Keratinocyte (primary cell): Measurements from ENCODE around the gene TRIL. TPM values are rescaled to one million over a fixed set of nuclear protein-coding genes. Genes with fewer than 3 reads are reported as not detected.

Experiments
- DNase-seq: peaks from one replicate; pipeline ENCODE4 v3.0.0-alpha.2; 2011; ENCODE audit warnings: low read depth, missing footprints, low spot score
- FAIRE-seq: peaks from 2 replicates; lab custom pipeline; 2011; peaks lifted over from hg19 to GRCh38; lab: Jason Lieb, UNC
- H2AFZ ChIP-seq: 2 replicates; pipeline ENCODE4 v1.6.0; 2012; ENCODE audit warnings: low read length, control low read depth, inconsistent platforms; ENCODE audit not compliant: control insufficient read depth
- H3K27ac ChIP-seq: 2 replicates; pipeline ENCODE4 v1.5.1; 2011; ENCODE audit warnings: low read length; ENCODE audit not compliant: control insufficient read depth, insufficient read depth
- H3K27me3 ChIP-seq: 3 replicates; pipeline ENCODE4 v1.6.0; 2011; ENCODE audit warnings: low read length; ENCODE audit not compliant: control insufficient read depth, insufficient read depth; ENCODE audit errors: extremely low read depth
- H3K36me3 ChIP-seq, 2 experiments: 2 replicates in 1 of 2; 3 replicates in 1 of 2; pipeline ENCODE4 v1.5.1; 2011; ENCODE audit warnings: low read length in 2 of 2, mild to moderate bottlenecking in 1 of 2; ENCODE audit not compliant: control insufficient read depth in 2 of 2, insufficient read depth in 2 of 2; ENCODE audit errors: extremely low read depth in 1 of 2
- H3K4me1 ChIP-seq: 3 replicates; pipeline ENCODE4 v1.5.1; 2011; ENCODE audit warnings: low read length; ENCODE audit not compliant: control insufficient read depth, insufficient read depth; ENCODE audit errors: extremely low read depth
- H3K4me2 ChIP-seq: 3 replicates; pipeline ENCODE4 v1.6.0; 2011; ENCODE audit warnings: low read depth, low read length; ENCODE audit not compliant: control insufficient read depth, insufficient read depth; ENCODE audit errors: extremely low read depth
- H3K4me3 ChIP-seq, 3 experiments: fragments of 200-600 bp in 1 of 3; sonication (generic) in 1 of 3; 2 replicates in 2 of 3; 3 replicates in 1 of 3; pipeline ENCODE4 v1.5.1; 2011 to 2016; ENCODE audit warnings: low read length in 3 of 3, mild to moderate bottlenecking in 3 of 3, control low read depth in 2 of 3, inconsistent platforms in 1 of 3, low read depth in 1 of 3, mixed read lengths in 1 of 3, mixed run types in 1 of 3, moderate library complexity in 1 of 3; ENCODE audit not compliant: control insufficient read depth in 2 of 3, insufficient read depth in 2 of 3; ENCODE audit errors: extremely low read depth in 1 of 3
- H3K79me2 ChIP-seq: 2 replicates; pipeline ENCODE4 v1.6.0; 2012; ENCODE audit warnings: low read length; ENCODE audit not compliant: control insufficient read depth, insufficient read depth
- H3K9ac ChIP-seq: 3 replicates; pipeline ENCODE4 v1.6.0; 2011; ENCODE audit warnings: low read length; ENCODE audit not compliant: control insufficient read depth, insufficient read depth; ENCODE audit errors: extremely low read depth
- H3K9me1 ChIP-seq: 3 replicates; pipeline ENCODE4 v1.6.0; 2011; ENCODE audit warnings: low read length; ENCODE audit not compliant: control insufficient read depth, insufficient read depth; ENCODE audit errors: extremely low read depth
- H3K9me3 ChIP-seq: 2 replicates; pipeline ENCODE4 v1.5.1; 2012; ENCODE audit warnings: low read depth, low read length; ENCODE audit not compliant: control insufficient read depth
- H4K20me1 ChIP-seq: 3 replicates; pipeline ENCODE4 v1.6.0; 2011; ENCODE audit warnings: low read length; ENCODE audit not compliant: control insufficient read depth, insufficient read depth; ENCODE audit errors: extremely low read depth
- CTCF ChIP-seq, 3 experiments: IDR thresholded peaks in 1 of 3; conservative IDR thresholded peaks in 1 of 3; optimal IDR thresholded peaks in 1 of 3; 2 replicates in 2 of 3; 3 replicates in 1 of 3; pipeline versions ENCODE3 to v1.5.1; 2011; ENCODE audit warnings: low read length in 3 of 3, mild to moderate bottlenecking in 3 of 3, moderate library complexity in 2 of 3, control low read depth in 1 of 3, inconsistent platforms in 1 of 3; ENCODE audit not compliant: insufficient read depth in 2 of 3; ENCODE audit errors: extremely low read depth in 1 of 3
- EZH2 ChIP-seq: IDR thresholded peaks from one replicate; pipeline ENCODE4 v1.6.1; 2012; ENCODE audit warnings: inconsistent platforms, mild to moderate bottlenecking, low read length, moderate library complexity
- dilution Hi-C: fragments of 300-500 bp; cut with MboI; formaldehyde crosslinking; loops from one replicate; pipeline ENCODE4 v1.7.0; 2020; ENCODE audit warnings: low sequenced_read_pairs; ENCODE audit not compliant: extremely low pct_ligation_motif_present
- polyA plus RNA-seq, 5 experiments: library from polyadenylated mRNA; depleted of rRNA in 3 of 5; stranded (reverse) in 3 of 5; stranded (forward) in 1 of 5; unstranded in 1 of 5; fragments of >200 nt; gene quantifications; 1 replicate in 1 of 5; 2 replicates in 3 of 5; 3 replicates in 1 of 5; pipeline versions ENCODE4 v1.2.1 to v1.2.3, GENCODE V29; 2011 to 2012; ENCODE audit warnings: missing spikeins in 2 of 5, low read depth in 1 of 5, low replicate concordance in 1 of 5

The TRIL gene
- polyA plus RNA-seq, 1 donor (not counting 4 experiments of a cell fraction or from before 2014, with no cell fraction given) = 0.03 TPM

GRCh38 chr7:28993371-28993770, 35.2 kb upstream of the TRIL start:
- dilution Hi-C loops = no loop called here
- Histone ChIP-seq H3K4me3 (no peak overlapping the region), H3K27ac (no peak overlapping the region), H2AFZ (no peak overlapping the region), H3K4me1 (peaks cover 21% of the 10 kb centered on the region), H3K27me3 (no peaks in the 10 kb centered on the region), H3K4me2 (no peak overlapping the region), H3K9ac (no peak overlapping the region), H4K20me1 (no peaks in the 10 kb centered on the region), H3K9me3 (no peaks in the 10 kb centered on the region), H3K36me3 (no peaks in the 10 kb centered on the region), H3K79me2 (no peaks in the 10 kb centered on the region), H3K9me1 (no peaks in the 10 kb centered on the region)
- no peak for TF ChIP-seq EZH2
- no peak for TF ChIP-seq CTCF (optimal IDR thresholded peaks at IDR 0.05 in 1 of 3, IDR thresholded peaks at IDR 0.05 in 1 of 3, conservative IDR thresholded peaks at IDR 0.05 in 1 of 3; ENCODE audit: extremely low read depth in 1 of 3, insufficient read depth in 2 of 3, low read length in 3 of 3)
- no peak for DNase-seq
- FAIRE-seq = peak; percentile 52

GRCh38 chr7:28992798-28993197, 34.7 kb upstream of the TRIL start:
- H3K9me3 ChIP-seq = no peaks in the 10 kb centered on the region
- DNase-seq (no peak), FAIRE-seq (no peak)
- no peak overlapping the region for H3K9ac ChIP-seq
- no peaks in the 10 kb centered on the region for H3K9me1 ChIP-seq
- no peaks in the 10 kb centered on the region for H3K79me2 ChIP-seq
- no peak overlapping the region for H3K4me3 ChIP-seq
- TF ChIP-seq EZH2 (no peak), CTCF (optimal IDR thresholded peaks at IDR 0.05 in 1 of 3, IDR thresholded peaks at IDR 0.05 in 1 of 3, conservative IDR thresholded peaks at IDR 0.05 in 1 of 3; ENCODE audit: extremely low read depth in 1 of 3, insufficient read depth in 2 of 3, low read length in 3 of 3) (no peak)
- no peak overlapping the region for H3K27ac ChIP-seq
- dilution Hi-C loops = no loop called here
- no peak overlapping the region for H2AFZ ChIP-seq
- no peaks in the 10 kb centered on the region for H3K36me3 ChIP-seq
- no peak overlapping the region for H3K4me2 ChIP-seq
- H3K27me3 ChIP-seq = no peaks in the 10 kb centered on the region
- peaks cover 23% of the 10 kb centered on the region for H3K4me1 ChIP-seq
- no peaks in the 10 kb centered on the region for H4K20me1 ChIP-seq
